ENCODE data around the gene IL4R. TPM values are rescaled to one million over a fixed set of nuclear protein-coding genes. Genes with fewer than 3 reads are reported as not detected.

Gene IL4R
- total and polyA plus RNA-seq, 2 of the 13 experiments (the other 11 are each of a cell fraction or from before 2014, with no cell fraction given): 15.9 to 49.6 TPM

- TF ChIP-seq, protein P1, sequence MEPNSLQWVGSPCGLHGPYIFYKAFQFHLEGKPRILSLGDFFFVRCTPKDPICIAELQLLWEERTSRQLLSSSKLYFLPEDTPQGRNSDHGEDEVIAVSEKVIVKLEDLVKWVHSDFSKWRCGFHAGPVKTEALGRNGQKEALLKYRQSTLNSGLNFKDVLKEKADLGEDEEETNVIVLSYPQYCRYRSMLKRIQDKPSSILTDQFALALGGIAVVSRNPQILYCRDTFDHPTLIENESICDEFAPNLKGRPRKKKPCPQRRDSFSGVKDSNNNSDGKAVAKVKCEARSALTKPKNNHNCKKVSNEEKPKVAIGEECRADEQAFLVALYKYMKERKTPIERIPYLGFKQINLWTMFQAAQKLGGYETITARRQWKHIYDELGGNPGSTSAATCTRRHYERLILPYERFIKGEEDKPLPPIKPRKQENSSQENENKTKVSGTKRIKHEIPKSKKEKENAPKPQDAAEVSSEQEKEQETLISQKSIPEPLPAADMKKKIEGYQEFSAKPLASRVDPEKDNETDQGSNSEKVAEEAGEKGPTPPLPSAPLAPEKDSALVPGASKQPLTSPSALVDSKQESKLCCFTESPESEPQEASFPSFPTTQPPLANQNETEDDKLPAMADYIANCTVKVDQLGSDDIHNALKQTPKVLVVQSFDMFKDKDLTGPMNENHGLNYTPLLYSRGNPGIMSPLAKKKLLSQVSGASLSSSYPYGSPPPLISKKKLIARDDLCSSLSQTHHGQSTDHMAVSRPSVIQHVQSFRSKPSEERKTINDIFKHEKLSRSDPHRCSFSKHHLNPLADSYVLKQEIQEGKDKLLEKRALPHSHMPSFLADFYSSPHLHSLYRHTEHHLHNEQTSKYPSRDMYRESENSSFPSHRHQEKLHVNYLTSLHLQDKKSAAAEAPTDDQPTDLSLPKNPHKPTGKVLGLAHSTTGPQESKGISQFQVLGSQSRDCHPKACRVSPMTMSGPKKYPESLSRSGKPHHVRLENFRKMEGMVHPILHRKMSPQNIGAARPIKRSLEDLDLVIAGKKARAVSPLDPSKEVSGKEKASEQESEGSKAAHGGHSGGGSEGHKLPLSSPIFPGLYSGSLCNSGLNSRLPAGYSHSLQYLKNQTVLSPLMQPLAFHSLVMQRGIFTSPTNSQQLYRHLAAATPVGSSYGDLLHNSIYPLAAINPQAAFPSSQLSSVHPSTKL (CRISPR knock-in tag; IDR thresholded peaks at IDR 0.05): peak; percentile 100
- no peak for TF ChIP-seq ZNF678 (CRISPR knock-in tag; IDR thresholded peaks at IDR 0.05)
- no peak for TF ChIP-seq RFX3 (CRISPR knock-in tag; IDR thresholded peaks at IDR 0.05)
- TF ChIP-seq ZFP36L1 (CRISPR knock-in tag; IDR thresholded peaks at IDR 0.05): peak; percentile 94; the same call in 1 of the 2 replicates
- TF ChIP-seq, protein P2, sequence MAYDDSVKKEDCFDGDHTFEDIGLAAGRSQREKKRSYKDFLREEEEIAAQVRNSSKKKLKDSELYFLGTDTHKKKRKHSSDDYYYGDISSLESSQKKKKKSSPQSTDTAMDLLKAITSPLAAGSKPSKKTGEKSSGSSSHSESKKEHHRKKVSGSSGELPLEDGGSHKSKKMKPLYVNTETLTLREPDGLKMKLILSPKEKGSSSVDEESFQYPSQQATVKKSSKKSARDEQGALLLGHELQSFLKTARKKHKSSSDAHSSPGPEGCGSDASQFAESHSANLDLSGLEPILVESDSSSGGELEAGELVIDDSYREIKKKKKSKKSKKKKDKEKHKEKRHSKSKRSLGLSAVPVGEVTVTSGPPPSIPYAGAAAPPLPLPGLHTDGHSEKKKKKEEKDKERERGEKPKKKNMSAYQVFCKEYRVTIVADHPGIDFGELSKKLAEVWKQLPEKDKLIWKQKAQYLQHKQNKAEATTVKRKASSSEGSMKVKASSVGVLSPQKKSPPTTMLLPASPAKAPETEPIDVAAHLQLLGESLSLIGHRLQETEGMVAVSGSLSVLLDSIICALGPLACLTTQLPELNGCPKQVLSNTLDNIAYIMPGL (CRISPR knock-in tag; IDR thresholded peaks at IDR 0.05; ENCODE audit: borderline replicate concordance in 1 of 2, low read depth in 1 of 2): peak in 1 of 2 experiments; percentile 76; a peak in 2 of 4 replicates
- TF ChIP-seq, protein P3, sequence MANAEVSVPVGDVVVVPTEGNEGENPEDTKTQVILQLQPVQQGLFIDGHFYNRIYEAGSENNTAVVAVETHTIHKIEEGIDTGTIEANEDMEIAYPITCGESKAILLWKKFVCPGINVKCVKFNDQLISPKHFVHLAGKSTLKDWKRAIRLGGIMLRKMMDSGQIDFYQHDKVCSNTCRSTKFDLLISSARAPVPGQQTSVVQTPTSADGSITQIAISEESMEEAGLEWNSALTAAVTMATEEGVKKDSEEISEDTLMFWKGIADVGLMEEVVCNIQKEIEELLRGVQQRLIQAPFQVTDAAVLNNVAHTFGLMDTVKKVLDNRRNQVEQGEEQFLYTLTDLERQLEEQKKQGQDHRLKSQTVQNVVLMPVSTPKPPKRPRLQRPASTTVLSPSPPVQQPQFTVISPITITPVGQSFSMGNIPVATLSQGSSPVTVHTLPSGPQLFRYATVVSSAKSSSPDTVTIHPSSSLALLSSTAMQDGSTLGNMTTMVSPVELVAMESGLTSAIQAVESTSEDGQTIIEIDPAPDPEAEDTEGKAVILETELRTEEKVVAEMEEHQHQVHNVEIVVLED (CRISPR knock-in tag; IDR thresholded peaks at IDR 0.05; ENCODE audit: borderline replicate concordance): peak; percentile 60; the same call in 1 of the 2 replicates
- TF ChIP-seq TCF12 (IDR thresholded peaks at IDR 0.05): no peak
- no peak for TF ChIP-seq TCF12 (CRISPR knock-in tag; IDR thresholded peaks at IDR 0.05)
- no peak for TF ChIP-seq U2AF2 (IDR thresholded peaks at IDR 0.05; ENCODE audit: low read depth, low read length)
- TF ChIP-seq TEF (CRISPR knock-in tag; IDR thresholded peaks at IDR 0.05): no peak
- TF ChIP-seq MATR3 (CRISPR knock-in tag; IDR thresholded peaks at IDR 0.05): no peak
- no peak for TF ChIP-seq ZIK1 (CRISPR knock-in tag; IDR thresholded peaks at IDR 0.05; ENCODE audit: borderline replicate concordance, low read depth)
- TF ChIP-seq MAFK (conservative IDR thresholded peaks at IDR 0.05 in 1 of 2, IDR thresholded peaks at IDR 0.05 in 1 of 2; ENCODE audit: low read length in 2 of 2): peak; percentile 97 to 99
- peak; percentile 85 for TF ChIP-seq ZMYM4 (CRISPR knock-in tag; IDR thresholded peaks at IDR 0.05)
- TF ChIP-seq, protein P4, sequence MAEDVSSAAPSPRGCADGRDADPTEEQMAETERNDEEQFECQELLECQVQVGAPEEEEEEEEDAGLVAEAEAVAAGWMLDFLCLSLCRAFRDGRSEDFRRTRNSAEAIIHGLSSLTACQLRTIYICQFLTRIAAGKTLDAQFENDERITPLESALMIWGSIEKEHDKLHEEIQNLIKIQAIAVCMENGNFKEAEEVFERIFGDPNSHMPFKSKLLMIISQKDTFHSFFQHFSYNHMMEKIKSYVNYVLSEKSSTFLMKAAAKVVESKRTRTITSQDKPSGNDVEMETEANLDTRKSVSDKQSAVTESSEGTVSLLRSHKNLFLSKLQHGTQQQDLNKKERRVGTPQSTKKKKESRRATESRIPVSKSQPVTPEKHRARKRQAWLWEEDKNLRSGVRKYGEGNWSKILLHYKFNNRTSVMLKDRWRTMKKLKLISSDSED (CRISPR knock-in tag; IDR thresholded peaks at IDR 0.05): no peak
- peak; percentile 95 for TF ChIP-seq SAP130 (CRISPR knock-in tag; IDR thresholded peaks at IDR 0.05; ENCODE audit: low read depth)
- peak; percentile 99 for TF ChIP-seq TCF7 (IDR thresholded peaks at IDR 0.05; ENCODE audit: low read depth)
- peak; percentile 39; the same call in 1 of the 2 replicates for TF ChIP-seq ZFAT (CRISPR knock-in tag; conservative IDR thresholded peaks at IDR 0.05)
- TF ChIP-seq HOXA9 (CRISPR knock-in tag; IDR thresholded peaks at IDR 0.05; ENCODE audit: borderline replicate concordance): no peak
- no peak for TF ChIP-seq ATRX (CRISPR knock-in tag; IDR thresholded peaks at IDR 0.05; ENCODE audit: borderline replicate concordance)
Observed at GRCh38 chr16:27273670-27274423, 39.9 kb upstream of the IL4R start (continued).

All from HepG2 (cell line).